Peyer's patch (tissue), 4 donors: Measurements from ENCODE around the gene FMR1.

ENCODE experiments used
- POLR2A ChIP-seq, 2 donors: fragments of 450-650 bp; IDR thresholded peaks; one replicate each; pipeline ENCODE4 v1.5.1; 2017; ENCODE audit warnings: antibody characterized with exemption in 2 of 2, mild to moderate bottlenecking in 2 of 2, moderate library complexity in 2 of 2
- TF ChIP-seq, protein P1 (sequence below), 6 experiments: fragments of 450-650 bp in 4 of 6; fragments of 200-600 bp in 2 of 6; sonication (generic) in 1 of 6; IDR thresholded peaks; one replicate each; pipeline ENCODE4 v1.5.1; 2017 to 2019; ENCODE audit warnings: antibody characterized with exemption in 6 of 6, mild to moderate bottlenecking in 3 of 6, moderate library complexity in 1 of 6

DNA sequence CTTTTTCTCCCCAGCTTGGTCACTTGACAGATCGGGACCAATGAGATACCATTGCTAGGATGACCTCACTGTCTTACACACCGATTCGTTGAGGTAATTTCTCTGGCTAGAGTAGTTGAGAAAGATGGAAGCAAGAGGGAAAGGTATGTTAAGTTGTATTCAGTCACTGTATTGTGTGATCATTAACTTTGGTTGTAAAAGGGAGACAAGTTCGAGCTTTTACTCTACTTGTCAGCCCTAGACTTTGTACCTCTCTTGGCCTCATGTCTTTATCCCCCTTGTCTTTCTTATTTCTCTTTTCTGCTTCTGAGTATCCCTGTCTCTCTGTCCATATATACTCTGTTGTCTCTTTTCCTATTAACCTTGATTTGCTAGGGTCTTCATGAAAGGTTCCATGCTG, 15.5 kb downstream of the FMR1 start:
- TF ChIP-seq, protein P1, sequence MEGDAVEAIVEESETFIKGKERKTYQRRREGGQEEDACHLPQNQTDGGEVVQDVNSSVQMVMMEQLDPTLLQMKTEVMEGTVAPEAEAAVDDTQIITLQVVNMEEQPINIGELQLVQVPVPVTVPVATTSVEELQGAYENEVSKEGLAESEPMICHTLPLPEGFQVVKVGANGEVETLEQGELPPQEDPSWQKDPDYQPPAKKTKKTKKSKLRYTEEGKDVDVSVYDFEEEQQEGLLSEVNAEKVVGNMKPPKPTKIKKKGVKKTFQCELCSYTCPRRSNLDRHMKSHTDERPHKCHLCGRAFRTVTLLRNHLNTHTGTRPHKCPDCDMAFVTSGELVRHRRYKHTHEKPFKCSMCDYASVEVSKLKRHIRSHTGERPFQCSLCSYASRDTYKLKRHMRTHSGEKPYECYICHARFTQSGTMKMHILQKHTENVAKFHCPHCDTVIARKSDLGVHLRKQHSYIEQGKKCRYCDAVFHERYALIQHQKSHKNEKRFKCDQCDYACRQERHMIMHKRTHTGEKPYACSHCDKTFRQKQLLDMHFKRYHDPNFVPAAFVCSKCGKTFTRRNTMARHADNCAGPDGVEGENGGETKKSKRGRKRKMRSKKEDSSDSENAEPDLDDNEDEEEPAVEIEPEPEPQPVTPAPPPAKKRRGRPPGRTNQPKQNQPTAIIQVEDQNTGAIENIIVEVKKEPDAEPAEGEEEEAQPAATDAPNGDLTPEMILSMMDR (IDR thresholded peaks at IDR 0.05): no peak
- TF ChIP-seq POLR2A (IDR thresholded peaks at IDR 0.05): no peak
